Superior temporal gyrus (tissue), 1 donor: ENCODE measurements around the gene TOGARAM1.

Source experiments
- DNase-seq: peaks from one replicate; pipeline ENCODE4 v3.0.0-alpha.2; 2016; ENCODE audit errors: extremely low spot score

Gene TOGARAM1

GRCh38 chr14:44963775-44964380, 1.9 kb downstream of the TOGARAM1 start:
- DNase-seq, result peak; percentile 41

DNA sequence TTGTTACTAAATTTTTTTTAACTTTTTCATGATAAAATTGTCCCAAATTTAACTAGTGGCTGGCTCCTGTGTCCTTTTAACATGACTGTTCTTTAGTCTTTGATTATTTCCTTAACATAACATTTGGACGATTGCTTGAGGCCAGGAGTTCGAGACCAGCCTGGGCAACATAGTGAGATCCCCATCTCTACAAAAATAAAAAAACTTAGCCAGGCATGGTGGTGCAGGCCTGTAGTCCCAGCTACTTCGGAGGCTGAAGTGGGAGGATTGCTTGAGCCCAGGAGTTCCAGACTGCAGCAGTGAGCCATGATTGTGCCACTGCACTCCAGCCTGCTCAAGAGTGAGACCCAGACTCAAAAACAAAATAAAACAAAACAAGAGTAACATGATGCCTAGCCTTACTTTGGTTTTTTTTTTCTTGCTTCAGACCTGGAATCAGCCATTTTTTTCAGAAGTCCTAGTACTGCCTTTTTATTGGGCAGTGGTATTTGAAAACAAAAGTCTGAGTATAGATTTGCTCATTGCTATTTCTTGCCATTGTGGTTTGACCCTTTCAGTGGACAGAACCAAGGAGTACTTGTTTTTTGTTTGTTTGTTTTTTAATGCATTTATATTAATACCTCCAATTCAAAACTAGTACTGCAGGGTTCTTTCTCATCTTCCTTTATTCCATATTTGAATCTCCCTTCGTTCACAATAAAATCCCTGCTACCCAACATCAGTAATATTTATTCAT, 4.8 kb downstream of the TOGARAM1 start:
- no peak for DNase-seq

- no peak for DNase-seq
These were observed 6.7 kb downstream of the TOGARAM1 start for GRCh38 chr14:44968714-44969113.

- no peak for DNase-seq
These were observed 8.9 kb downstream of the TOGARAM1 start for GRCh38 chr14:44970907-44971306.

- no peak for DNase-seq
These were observed 9.5 kb downstream of the TOGARAM1 start for GRCh38 chr14:44971459-44971858.

- no peak for DNase-seq
These were observed 17.3 kb downstream of the TOGARAM1 start for GRCh38 chr14:44979273-44979672.

DNA sequence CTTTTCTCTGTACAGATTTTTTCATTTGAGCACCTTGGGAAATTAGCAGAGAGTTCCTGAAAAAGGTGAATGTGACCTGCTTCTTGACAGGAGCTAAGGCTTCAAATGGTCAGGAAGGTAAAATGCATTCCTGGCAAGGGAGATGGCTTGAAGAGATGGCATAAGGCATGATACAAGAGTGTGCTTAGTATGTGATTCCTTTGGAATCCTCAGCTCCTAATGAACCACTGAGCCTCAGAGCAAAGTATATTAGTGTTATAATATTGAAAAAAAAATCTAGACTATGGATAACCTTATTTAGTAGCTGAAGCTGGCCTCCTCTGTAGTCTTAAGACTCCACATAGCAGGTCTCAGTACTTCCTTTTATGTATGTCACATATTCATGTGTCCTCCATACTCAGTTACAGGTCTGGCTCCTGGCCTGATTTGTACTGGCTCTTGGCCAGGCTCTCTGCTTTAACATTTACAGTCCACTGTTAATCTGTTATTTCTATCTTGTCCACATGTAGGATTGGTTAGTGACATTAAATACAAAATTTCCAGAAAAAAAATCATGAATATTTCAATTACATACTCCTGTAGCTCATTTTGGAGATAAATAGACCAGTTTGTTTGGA, 17.9 kb downstream of the TOGARAM1 start:
- no peak for DNase-seq

- DNase-seq, result no peak
These were observed 19.2 kb downstream of the TOGARAM1 start for GRCh38 chr14:44981198-44981597.

DNA sequence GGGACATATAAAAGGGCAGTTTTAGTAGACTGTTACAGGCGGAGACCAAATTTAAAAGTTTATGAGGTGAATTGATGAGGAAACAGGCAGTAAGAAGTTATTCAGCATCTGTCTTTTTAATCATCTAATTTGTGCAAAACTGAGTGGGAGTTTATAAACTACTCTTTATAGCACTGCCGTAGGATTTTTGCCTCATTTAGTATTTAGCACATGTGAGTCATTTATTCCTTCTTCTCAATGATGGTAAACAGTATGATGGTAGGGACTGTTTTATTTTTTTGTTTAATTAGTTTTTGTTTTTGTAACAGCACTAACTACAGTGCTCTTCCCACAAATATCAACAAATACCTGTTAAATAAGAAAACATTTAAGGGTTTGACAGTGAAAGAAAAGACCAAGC, 20.6 kb downstream of the TOGARAM1 start:
- DNase-seq, result no peak

DNA sequence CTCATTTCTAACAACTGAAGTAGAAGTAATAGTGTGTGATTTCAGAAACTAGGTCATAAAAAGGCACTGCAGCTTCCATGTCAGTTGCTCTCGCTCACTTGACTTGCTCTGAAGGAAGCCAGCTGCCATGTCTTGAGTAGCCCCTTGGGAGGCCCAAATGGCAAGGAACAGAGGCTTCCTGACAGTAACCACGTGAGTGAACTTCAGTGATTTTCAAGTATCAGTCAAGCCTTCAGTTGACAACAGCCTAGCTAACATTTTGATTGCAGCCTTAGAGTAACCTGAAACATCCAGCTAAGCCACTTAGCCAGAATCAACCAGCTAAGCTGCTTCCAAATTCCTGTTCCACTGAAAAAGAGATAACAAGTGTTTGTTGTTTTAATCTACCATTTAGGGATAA, 26.7 kb downstream of the TOGARAM1 start:
- DNase-seq, result no peak

DNA sequence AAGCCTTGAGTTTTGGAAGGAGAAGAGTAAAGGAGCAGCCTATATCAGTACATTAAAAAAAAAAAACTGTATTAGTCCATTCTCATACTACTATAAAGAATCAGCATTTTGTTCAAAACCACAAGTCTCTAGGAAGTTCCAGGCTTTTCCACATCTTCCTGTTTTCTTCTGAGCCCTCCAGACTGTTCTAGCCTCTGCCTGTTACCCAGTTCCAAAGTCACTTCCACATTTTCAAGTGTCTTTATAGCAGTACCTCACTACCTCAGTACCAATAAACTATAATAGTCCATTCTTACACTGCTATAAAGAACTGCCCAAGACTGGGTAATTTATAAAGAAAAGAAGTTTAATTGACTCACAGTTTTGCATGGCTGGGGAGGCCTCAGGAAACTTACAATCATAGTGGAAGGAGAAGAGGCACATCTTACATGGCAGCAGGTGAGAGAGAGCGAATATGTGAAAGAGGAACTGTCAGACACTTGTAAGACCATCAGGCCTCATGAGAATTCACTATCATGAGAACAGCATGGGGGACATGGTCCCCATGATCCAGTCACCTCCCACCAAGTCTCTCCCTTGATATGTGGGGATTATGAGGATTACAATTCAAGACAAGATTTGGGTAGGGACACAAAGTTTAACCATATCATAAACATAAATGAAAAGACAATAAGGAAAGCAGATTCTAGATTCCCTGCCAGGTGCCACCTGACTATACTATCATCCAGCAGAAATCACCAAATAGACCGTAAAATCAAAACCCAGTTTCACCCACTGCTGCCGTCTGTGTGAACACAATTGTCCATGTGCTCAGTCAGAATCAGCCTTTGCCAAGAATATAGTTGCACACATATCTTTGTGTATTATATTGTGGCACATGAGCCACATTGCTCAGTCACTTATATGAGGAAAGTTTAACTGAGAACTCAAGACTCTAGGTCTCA, 27.8 kb downstream of the TOGARAM1 start:
- no peak for DNase-seq

- no peak for DNase-seq
These were observed 28.5 kb downstream of the TOGARAM1 start for GRCh38 chr14:44990533-44990932.

DNA sequence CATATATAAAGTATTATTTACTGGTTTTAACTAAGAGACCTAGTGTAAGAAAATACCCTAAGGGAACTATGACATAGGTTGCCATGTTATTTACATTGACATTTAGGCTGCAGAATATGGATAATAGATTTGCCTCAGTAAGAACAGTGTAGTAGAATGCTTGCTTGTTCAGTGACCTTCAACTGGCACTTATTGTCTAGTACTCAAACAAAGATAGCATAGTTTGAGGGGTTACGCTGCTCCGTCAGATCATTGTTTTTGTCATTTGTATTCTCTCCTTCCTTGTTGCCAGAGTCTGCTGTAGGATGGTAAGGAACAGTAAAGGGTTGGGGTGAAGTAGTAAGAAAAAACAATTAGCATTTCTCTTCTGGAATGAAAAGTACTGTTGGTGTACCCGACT, 33.2 kb downstream of the TOGARAM1 start:
- DNase-seq, result peak; percentile 88

- peak; percentile 49 for DNase-seq
These were observed 33.8 kb downstream of the TOGARAM1 start for GRCh38 chr14:44995770-44996294.

DNA sequence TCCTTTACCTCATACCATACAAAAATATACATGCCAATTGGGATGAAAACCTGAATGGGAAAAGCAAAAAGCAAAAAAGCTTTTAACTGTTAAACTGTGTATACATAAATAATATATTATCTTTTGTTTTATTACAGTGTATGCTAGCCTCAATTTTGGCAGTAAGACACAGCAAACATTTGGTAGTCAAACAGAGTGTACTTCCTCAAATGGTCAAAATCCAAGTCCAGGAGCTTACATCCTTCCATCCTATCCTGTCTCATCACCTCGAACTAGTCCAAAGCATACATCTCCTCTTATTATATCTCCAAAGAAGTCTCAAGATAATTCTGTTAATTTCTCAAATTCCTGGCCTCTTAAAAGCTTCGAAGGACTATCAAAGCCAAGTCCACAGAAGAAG, 41.9 kb downstream of the TOGARAM1 start:
- DNase-seq, result no peak

DNA sequence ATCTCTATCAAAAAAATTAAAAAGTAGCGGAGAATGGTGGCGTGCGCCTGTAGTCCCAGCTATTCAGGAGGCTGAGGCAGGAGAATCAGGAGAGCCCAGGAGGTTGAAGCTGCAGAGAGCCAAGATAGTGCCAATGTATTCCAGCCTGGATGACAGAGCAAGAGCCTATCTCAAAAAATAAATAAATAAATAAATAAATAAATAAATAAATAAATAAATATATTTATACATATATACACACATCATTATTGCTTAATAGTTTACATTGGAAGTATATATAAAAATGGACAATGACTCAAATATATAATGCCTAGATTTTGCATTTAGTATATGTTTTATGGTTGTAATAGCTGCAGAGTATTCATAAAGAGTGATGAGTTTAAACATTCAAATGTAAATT, 53.1 kb downstream of the TOGARAM1 start:
- no peak for DNase-seq

DNA sequence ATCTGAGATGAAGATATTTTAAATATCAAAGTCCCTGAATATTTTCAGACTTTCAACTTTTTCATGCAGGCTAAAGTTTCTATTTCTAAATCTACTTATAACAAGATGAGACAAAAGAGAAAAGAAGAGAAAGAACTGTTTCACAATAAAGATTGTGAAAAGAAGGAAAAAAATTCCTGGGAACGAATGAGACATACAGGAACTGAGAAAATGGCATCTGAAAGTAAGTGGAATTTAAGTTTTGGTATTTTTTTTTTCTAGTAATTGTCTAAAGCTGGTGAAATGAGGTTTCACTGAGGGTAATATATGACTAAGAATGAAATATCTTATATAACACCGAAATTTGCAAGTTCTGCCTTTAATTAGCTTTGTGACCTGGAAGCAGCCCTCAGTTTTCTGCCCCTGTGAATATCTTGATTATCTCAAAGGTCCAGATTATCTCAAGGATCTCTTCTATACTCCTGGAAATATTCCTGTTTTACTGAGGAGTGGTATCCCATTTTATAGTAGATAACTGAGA, 66.2 kb downstream of the TOGARAM1 start:
- no peak for DNase-seq

- no peak for DNase-seq
These were observed 72.7 kb downstream of the TOGARAM1 start for GRCh38 chr14:45034730-45035129.

GRCh38 chr14:45038256-45038655, 76.3 kb downstream of the TOGARAM1 start:
- DNase-seq, result no peak

DNA sequence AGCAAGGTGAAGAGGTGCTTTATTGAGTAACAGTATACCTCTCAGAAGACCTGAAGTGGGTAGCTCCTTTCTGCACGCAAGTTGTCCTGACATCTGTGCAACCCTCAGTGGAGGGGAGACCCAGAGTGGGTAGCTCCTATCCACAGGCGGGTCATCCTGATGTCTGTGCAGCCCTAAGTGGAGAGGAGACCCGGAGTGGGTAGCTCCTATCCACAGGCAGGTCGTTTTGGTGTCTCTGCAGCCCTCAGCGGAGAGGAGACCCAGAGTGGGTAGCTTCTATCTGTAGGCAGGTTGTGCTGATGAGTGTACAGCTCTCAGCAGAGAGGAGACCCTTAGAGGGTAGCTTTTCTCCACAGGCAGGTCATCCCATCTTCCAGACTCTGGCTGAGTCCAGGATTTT, 76.9 kb downstream of the TOGARAM1 start:
- DNase-seq, result no peak

DNA sequence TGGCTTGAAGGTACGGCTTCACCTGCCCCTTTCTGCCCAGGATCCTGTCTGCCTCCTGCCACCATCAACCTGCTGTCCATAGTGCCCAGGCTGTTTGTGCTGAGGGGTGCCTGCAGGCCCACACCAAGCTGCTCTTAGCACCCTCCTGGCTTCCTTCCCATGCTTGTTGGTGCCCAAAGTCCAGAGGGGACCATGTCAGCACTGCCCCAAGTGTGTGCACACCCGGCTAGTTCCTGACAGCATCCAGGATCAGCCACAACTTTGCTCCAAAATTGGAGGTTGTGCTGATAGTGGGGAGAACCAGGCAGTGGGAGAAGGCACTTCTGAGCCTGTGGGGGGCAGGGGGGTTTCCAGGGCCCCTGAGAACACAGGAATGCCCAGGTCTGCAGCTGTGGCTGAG, 77.4 kb downstream of the TOGARAM1 start:
- DNase-seq, result no peak

DNA sequence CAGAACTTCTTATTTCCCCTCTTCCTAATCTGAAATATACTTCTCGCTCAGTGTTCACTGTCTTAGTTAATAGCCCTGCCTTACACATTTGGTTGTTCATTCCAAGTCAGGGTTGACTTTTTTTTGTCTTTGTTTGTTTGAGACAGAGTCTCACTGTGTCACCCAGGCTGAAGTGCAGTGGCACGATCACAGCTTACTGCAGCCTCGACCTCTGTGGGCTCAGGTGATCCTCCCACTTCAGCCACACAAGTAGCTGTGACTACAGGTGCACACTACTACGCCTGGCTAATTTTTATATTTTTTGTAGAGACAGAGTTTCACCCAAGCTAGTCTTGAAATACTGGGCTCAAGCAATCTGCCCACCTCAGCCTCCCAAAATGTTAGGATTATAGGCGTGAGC, 79.7 kb downstream of the TOGARAM1 start:
- no peak for DNase-seq
